H1 (cell line): Measurements from ENCODE around the gene ZNF738.

Experiments used
- CHD2 ChIP-seq: IDR thresholded peaks from 2 replicates; pipeline ENCODE4 v1.6.1; 2012; ENCODE audit warnings: low read length, improper control_type of control experiment
- CTCF ChIP-seq, 3 experiments: IDR thresholded peaks; 1 replicate in 2 of 3; 2 replicates in 1 of 3; pipeline versions ENCODE4 v1.5.1 to v1.6.1; 2011; ENCODE audit warnings: low read length in 3 of 3, mild to moderate bottlenecking in 3 of 3, inconsistent platforms in 2 of 3, low read depth in 1 of 3, moderate library complexity in 1 of 3; ENCODE audit not compliant: insufficient read depth in 1 of 3; ENCODE audit errors: control extremely low read depth in 1 of 3
- EP300 ChIP-seq, 2 experiments: IDR thresholded peaks; 1 replicate in 1 of 2; 2 replicates in 1 of 2; pipeline ENCODE4 v1.6.1; 2011 to 2012; ENCODE audit warnings: low read depth in 2 of 2, low read length in 2 of 2, mild to moderate bottlenecking in 2 of 2, borderline replicate concordance in 1 of 2, inconsistent platforms in 1 of 2, moderate library complexity in 1 of 2
- EZH2 ChIP-seq: fragments of 200-600 bp; sonication (generic); IDR thresholded peaks from 2 replicates; pipeline ENCODE4 v1.7.1; 2012; ENCODE audit warnings: low read depth, mild to moderate bottlenecking, moderate library complexity, low read length, inconsistent platforms; ENCODE audit not compliant: severe bottlenecking
- GTF2F1 ChIP-seq: IDR thresholded peaks from 2 replicates; pipeline ENCODE4 v1.6.1; 2012; ENCODE audit warnings: low read depth, low read length, improper control_type of control experiment, borderline replicate concordance
- JUN ChIP-seq: IDR thresholded peaks from 2 replicates; pipeline ENCODE4 v1.6.1; 2011; ENCODE audit warnings: low read depth, mild to moderate bottlenecking, improper control_type of control experiment, low read length
- MAX ChIP-seq: IDR thresholded peaks from 2 replicates; pipeline ENCODE4 v1.6.1; 2012; ENCODE audit warnings: inconsistent platforms
- POLR2A ChIP-seq, 2 experiments: IDR thresholded peaks; 1 replicate in 1 of 2; 2 replicates in 1 of 2; pipeline ENCODE4 v1.6.1; 2011; ENCODE audit warnings: low read depth in 2 of 2, low read length in 2 of 2, mild to moderate bottlenecking in 2 of 2; ENCODE audit errors: control extremely low read depth in 1 of 2
- POLR2AphosphoS5 ChIP-seq: IDR thresholded peaks from 2 replicates; pipeline ENCODE4 v1.6.1; 2011; ENCODE audit warnings: low read depth, low read length
- SIN3A ChIP-seq, 2 experiments: IDR thresholded peaks in 1 of 2; conservative IDR thresholded peaks in 1 of 2; 2 replicates each; pipeline ENCODE4 v1.6.1; 2011 to 2012; ENCODE audit warnings: low read length in 2 of 2, improper control_type of control experiment in 1 of 2, low read depth in 1 of 2, mild to moderate bottlenecking in 1 of 2
- SP2 ChIP-seq: IDR thresholded peaks from 2 replicates; pipeline ENCODE4 v1.6.1; 2012; ENCODE audit warnings: mild to moderate bottlenecking, low read length, inconsistent platforms
- USF2 ChIP-seq: IDR thresholded peaks from 2 replicates; pipeline ENCODE4 v1.6.1; 2011; ENCODE audit warnings: low read length, improper control_type of control experiment
- ZNF274 ChIP-seq: IDR thresholded peaks from 2 replicates; pipeline ENCODE4 v1.7.0; 2012; ENCODE audit warnings: low read length, borderline replicate concordance; ENCODE audit errors: extremely low read depth

- no peak for TF ChIP-seq CTCF (IDR thresholded peaks at IDR 0.05; ENCODE audit: control extremely low read depth in 1 of 3, insufficient read depth in 1 of 3, low read depth in 1 of 3, low read length in 3 of 3)
- no peak for TF ChIP-seq EP300 (IDR thresholded peaks at IDR 0.05; ENCODE audit: borderline replicate concordance in 1 of 2, low read depth in 2 of 2, low read length in 2 of 2)
- no peak for TF ChIP-seq MAX
- TF ChIP-seq SIN3A (conservative IDR thresholded peaks at IDR 0.05 in 1 of 2, IDR thresholded peaks at IDR 0.05 in 1 of 2; ENCODE audit: low read depth in 1 of 2, low read length in 2 of 2) = no peak
- TF ChIP-seq GTF2F1 = no peak
- TF ChIP-seq POLR2A (IDR thresholded peaks at IDR 0.05; ENCODE audit: control extremely low read depth in 1 of 2, low read depth in 2 of 2, low read length in 2 of 2) = no peak
- no peak for TF ChIP-seq JUN
- TF ChIP-seq CHD2 = no peak
- no peak for TF ChIP-seq ZNF274
- no peak for TF ChIP-seq POLR2AphosphoS5
- no peak for TF ChIP-seq USF2
- TF ChIP-seq EZH2 = no peak
- TF ChIP-seq SP2 = no peak
Measured at GRCh38 chr19:21322528-21322927, 36.3 kb upstream of the ZNF738 start.
